GM12878 (cell line): Measurements from ENCODE around the gene COL9A3. TPM values are rescaled to one million over a fixed set of nuclear protein-coding genes. Genes with fewer than 3 reads are reported as not detected.

Experiments used
- ATAC-seq: fragments of 200-7000 bp; cut with Tn5 transposase; 3 replicates; pipeline ENCODE4 v1.9.1; 2020; ENCODE audit warnings: mild to moderate bottlenecking, moderate library complexity
- BruUV-seq: library from RNA; stranded (reverse); fragments of 400-500 nt; replicated peaks from 2 replicates; lab custom pipeline; 2021; lab: Mats Ljungman, UMichigan
- CTCF ChIA-PET: fragments of 300-600 bp; sonication (Branson Sonifier 250); formaldehyde crosslinking; extraction: SDS; loops from one replicate; lab custom pipeline; 2021; ENCODE audit warnings: inconsistent platforms; lab: Yijun Ruan, JAX
- POLR2A ChIA-PET: fragments of 350-600 bp; formaldehyde crosslinking; extraction: SDS; loops from one replicate; lab custom pipeline; 2021; ENCODE audit warnings: inconsistent platforms; lab: Charles Lee
- RAD21 ChIA-PET: fragments of 300-600 bp; sonication (Branson Sonifier 250); formaldehyde crosslinking; loops from one replicate; lab custom pipeline; 2023; ENCODE audit warnings: antibody characterized with exemption; ENCODE audit not compliant: unreplicated experiment; lab: Charles Lee
- SMC1A ChIA-PET: fragments of 300-600 bp; sonication (Branson Sonifier 250); formaldehyde crosslinking; loops from one replicate; lab custom pipeline; 2023; ENCODE audit not compliant: unreplicated experiment, uncharacterized antibody; lab: Charles Lee
- DNase-seq: peaks from one replicate; pipeline ENCODE4 v3.0.0-alpha.2; 2011; ENCODE audit warnings: low read depth, low spot score
- FAIRE-seq: peaks from 3 replicates; lab custom pipeline; 2011; peaks lifted over from hg19 to GRCh38; lab: Jason Lieb, UNC
- H2AFZ ChIP-seq: 2 replicates; pipeline ENCODE4 v1.6.0; 2011; ENCODE audit warnings: low read depth, low read length, control low read depth; ENCODE audit not compliant: control insufficient read depth
- H3K27ac ChIP-seq: 2 replicates; pipeline ENCODE4 v1.5.1; 2011; ENCODE audit warnings: control low read depth; ENCODE audit not compliant: control insufficient read depth, insufficient read depth
- H3K27me3 ChIP-seq, 2 experiments: replicated peaks in 1 of 2; 2 replicates each; pipeline versions ENCODE4 v1.6.0 to v1.6.1; 2011; ENCODE audit warnings: low read length in 1 of 2; ENCODE audit not compliant: control insufficient read depth in 2 of 2, insufficient read depth in 2 of 2
- H3K36me3 ChIP-seq, 2 experiments: 2 replicates each; pipeline ENCODE4 v1.5.1; 2011; ENCODE audit warnings: low read length in 1 of 2; ENCODE audit not compliant: control insufficient read depth in 2 of 2, insufficient read depth in 2 of 2
- H3K4me1 ChIP-seq: 2 replicates; pipeline ENCODE4 v1.6.1; 2011; ENCODE audit warnings: mild to moderate bottlenecking, low read length, moderate library complexity, mixed read lengths; ENCODE audit not compliant: control insufficient read depth, insufficient read depth
- H3K4me2 ChIP-seq: 2 replicates; pipeline ENCODE4 v1.6.0; 2011; ENCODE audit warnings: control low read depth; ENCODE audit not compliant: control insufficient read depth, insufficient read depth
- H3K4me3 ChIP-seq: fragments of 200-600 bp; sonication (generic); 2 replicates; pipeline ENCODE4 v1.5.1; 2016
- H3K79me2 ChIP-seq: 2 replicates; pipeline ENCODE4 v1.6.0; 2011; ENCODE audit warnings: low read length; ENCODE audit not compliant: control insufficient read depth, insufficient read depth
- H3K9ac ChIP-seq: 2 replicates; pipeline ENCODE4 v1.8.0; 2011; ENCODE audit warnings: low read length, control low read depth, mixed read lengths; ENCODE audit not compliant: control insufficient read depth, insufficient read depth
- H3K9me3 ChIP-seq: replicated peaks from 3 replicates; pipeline ENCODE4 v1.5.1; 2011; ENCODE audit warnings: mild to moderate bottlenecking, low read length; ENCODE audit not compliant: control insufficient read depth, insufficient read depth
- H4K20me1 ChIP-seq: 2 replicates; pipeline ENCODE4 v1.6.0; 2011; ENCODE audit not compliant: control insufficient read depth, insufficient read depth
- ATF7 ChIP-seq: fragments of 450-650 bp; IDR thresholded peaks from 2 replicates; pipeline ENCODE4 v1.6.1; 2016; ENCODE audit warnings: low read depth, mild to moderate bottlenecking
- BCL3 ChIP-seq: IDR thresholded peaks from 2 replicates; pipeline ENCODE4 v1.6.1; 2011; ENCODE audit warnings: borderline replicate concordance, low read depth, mild to moderate bottlenecking, moderate library complexity, low read length; ENCODE audit not compliant: insufficient read depth, poor library complexity, severe bottlenecking
- ESRRA ChIP-seq: IDR thresholded peaks from 2 replicates; pipeline ENCODE4 v1.6.1; 2012; ENCODE audit warnings: mild to moderate bottlenecking, low read length, improper control_type of control experiment
- FOXM1 ChIP-seq: IDR thresholded peaks from 2 replicates; pipeline ENCODE4 v1.6.1; 2012; ENCODE audit warnings: low read depth, mild to moderate bottlenecking, inconsistent platforms, low read length, moderate library complexity
- LARP7 ChIP-seq: fragments of 450-650 bp; IDR thresholded peaks from 2 replicates; pipeline ENCODE4 v1.6.1; 2017; ENCODE audit warnings: mild to moderate bottlenecking
- MLLT1 ChIP-seq: fragments of 450-650 bp; IDR thresholded peaks from 2 replicates; pipeline ENCODE4 v1.6.1; 2016; ENCODE audit warnings: mild to moderate bottlenecking
- NFXL1 ChIP-seq: fragments of 450-650 bp; IDR thresholded peaks from 2 replicates; pipeline ENCODE4 v1.6.1; 2017; ENCODE audit warnings: antibody characterized with exemption, mild to moderate bottlenecking, borderline replicate concordance
- NR2F1 ChIP-seq: fragments of 450-650 bp; conservative IDR thresholded peaks from 2 replicates; pipeline ENCODE4 v1.6.1; 2017; ENCODE audit warnings: mild to moderate bottlenecking
- PAX5 ChIP-seq: IDR thresholded peaks from 2 replicates; pipeline ENCODE4 v1.6.1; 2011; ENCODE audit warnings: low read depth, low read length, borderline replicate concordance
- PAX8 ChIP-seq: fragments of 450-650 bp; IDR thresholded peaks from 2 replicates; pipeline ENCODE4 v1.6.1; 2017; ENCODE audit warnings: mild to moderate bottlenecking, moderate library complexity
- RFX5 ChIP-seq: IDR thresholded peaks from 2 replicates; pipeline ENCODE4 v1.6.1; 2011; ENCODE audit warnings: low read depth, low read length, improper control_type of control experiment
- SKIL ChIP-seq: fragments of 450-650 bp; IDR thresholded peaks from 2 replicates; pipeline ENCODE4 v1.6.1; 2017; ENCODE audit warnings: mild to moderate bottlenecking, low read depth, inconsistent platforms; ENCODE audit not compliant: poor library complexity, severe bottlenecking
- SPI1 ChIP-seq: IDR thresholded peaks from 2 replicates; pipeline ENCODE4 v1.6.1; 2011; ENCODE audit warnings: low read depth, mild to moderate bottlenecking, low read length, moderate library complexity, borderline replicate concordance; ENCODE audit not compliant: insufficient read depth
- YBX1 ChIP-seq: fragments of 450-650 bp; IDR thresholded peaks from 2 replicates; pipeline ENCODE4 v1.6.1; 2016; ENCODE audit warnings: antibody characterized with exemption
- ZBTB40 ChIP-seq: fragments of 450-650 bp; IDR thresholded peaks from 2 replicates; pipeline ENCODE4 v1.6.1; 2016; ENCODE audit warnings: mild to moderate bottlenecking, moderate library complexity, borderline replicate concordance
- WGBS: methylation state at CpG from one replicate; pipeline ENCODE4 v1.1.6; 2016; ENCODE audit warnings: low lambda C conversion rate; ENCODE audit not compliant: insufficient replicate concordance, insufficient coverage; ENCODE audit errors: missing lambda C conversion rate; 5-methylcytosine and 5-hydroxymethylcytosine counted together
- in situ Hi-C: fragments of 300-500 bp; cut with MboI; formaldehyde crosslinking; loops from 9 replicates; pipeline ENCODE4 v1.14.3; 2018; ENCODE audit warnings: mixed read lengths
- intact Hi-C: fragments of 100-400 bp; cut with micrococcal nuclease; formaldehyde crosslinking; loops from one replicate; pipeline ENCODE4 v1.14.2; 2022; ENCODE audit not compliant: unreplicated experiment
- polyA plus RNA-seq, 11 experiments: library from polyadenylated mRNA; depleted of rRNA in 4 of 11; unstranded in 6 of 11; stranded (reverse) in 5 of 11; fragments of >200 nt; fragmentation: Nextera tagmentation in 4 of 11; fragmentation: Illumina TruSeq in 1 of 11; extraction: Ambion mirVana in 4 of 11; extraction: Trizol in 1 of 11; gene quantifications; 1 replicate in 1 of 11; 2 replicates in 10 of 11; pipeline versions ENCODE4 v1.2.1 to v1.2.3, GENCODE V29; 2011 to 2016; ENCODE audit warnings: inconsistent platforms in 2 of 11, missing spikeins in 2 of 11, low read depth in 1 of 11
- total RNA-seq, 4 experiments: library from RNA; depleted of rRNA in 3 of 4; stranded (reverse); fragments of >200 nt in 3 of 4; fragmentation: Illumina TruSeq in 1 of 4; extraction: Trizol in 1 of 4; gene quantifications; 2 replicates each; pipeline versions ENCODE4 v1.2.1 to v1.2.3, GENCODE V29; 2013 to 2021

Gene COL9A3
- total and polyA plus RNA-seq, 10 of the 15 experiments (the other 5 are each of a cell fraction or from before 2014, with no cell fraction given): 0.09 to 1.7 (median 0.63) TPM; not detected in 1

GRCh38 chr20:62881662-62882395 lies 65.0 kb downstream of the COL9A3 start:
- no peaks in the 10 kb centered on the region for H3K79me2 ChIP-seq
- WGBS: 98% methylated on average over 44 of the region's 46 CpGs
- no peaks in the 10 kb centered on the region for H3K4me1 ChIP-seq
- no peaks in the 10 kb centered on the region; a peak in 1 of 4 replicates for H3K36me3 ChIP-seq
- POLR2A ChIA-PET: no interaction called here
- no peak for DNase-seq
- no peak overlapping the region for H2AFZ ChIP-seq
- no TSS peak for BruUV-seq
- SMC1A ChIA-PET: no interaction called here
- no peak overlapping the region for H3K4me2 ChIP-seq
- no peaks in the 10 kb centered on the region for H3K9me3 ChIP-seq
- RAD21 ChIA-PET: no interaction called here
- H3K27me3 ChIP-seq: no peaks in the 10 kb centered on the region
- H3K9ac ChIP-seq: no peak overlapping the region
- CTCF ChIA-PET: no interaction called here
- H3K27ac ChIP-seq: no peak overlapping the region
- no peaks in the 10 kb centered on the region; the same call in 1 of the 2 replicates for H4K20me1 ChIP-seq
- intact Hi-C loops (no loop called here), in situ Hi-C loops (no loop called here)
- no peak for TF ChIP-seq ATF7
- TF ChIP-seq ZBTB40: no peak
- no peak for TF ChIP-seq NR2F1
- no peak for TF ChIP-seq SPI1
- no peak for TF ChIP-seq RFX5
- no peak for TF ChIP-seq YBX1
- no peak for TF ChIP-seq NFXL1
- no peak for TF ChIP-seq MLLT1
- no peak for TF ChIP-seq PAX8
- TF ChIP-seq SKIL: no peak
- TF ChIP-seq ESRRA: no peak
- TF ChIP-seq BCL3: no peak
- TF ChIP-seq LARP7: no peak
- no peak for TF ChIP-seq PAX5
- no peak for TF ChIP-seq FOXM1
- H3K4me3 ChIP-seq: no peak overlapping the region
- ATAC-seq: no peak
- no peak for FAIRE-seq
